Measurements from ENCODE around the gene STAM. TPM values are rescaled to one million over a fixed set of nuclear protein-coding genes. Genes with fewer than 3 reads are reported as not detected.

Gene STAM
- total RNA-seq, 1 donor from 2014 or later, result 20.4 TPM

GRCh38 chr10:17749890-17750289, 105.9 kb downstream of the STAM start:
- Histone ChIP-seq H3K36me3 (ENCODE audit: control insufficient read depth in 3 of 3, insufficient read depth in 3 of 3, low read length in 3 of 3) (no peaks in the 10 kb centered on the region), H3K9me3 (ENCODE audit: control insufficient read depth in 3 of 3, low read length in 3 of 3) (no peaks in the 10 kb centered on the region), H3K9ac (ENCODE audit: low read depth in 1 of 3, low read length in 3 of 3) (no peak overlapping the region), H3K27me3 (ENCODE audit: control insufficient read depth in 3 of 3, insufficient read depth in 3 of 3, low read length in 3 of 3) (no peaks in the 10 kb centered on the region), H3K4me3 (ENCODE audit: low read length in 3 of 3) (no peak overlapping the region), H3K4me1 (ENCODE audit: control insufficient read depth in 3 of 3, insufficient read depth in 3 of 3, low read length in 3 of 3) (peaks cover 0 to 6% (median 5%) of the 10 kb centered on the region in 3 donors), H3K27ac (ENCODE audit: low read depth, low read length) (no peak overlapping the region)

GRCh38 chr10:17751781-17752445, 108.0 kb downstream of the STAM start, which contains the start of gene TMEM236:
Gene TMEM236, plus strand, starts transcription at chr10:17752201. Its CDS starts 95 bp downstream, at chr10:17752296.
- Histone ChIP-seq H3K27me3 (ENCODE audit: control insufficient read depth in 3 of 3, insufficient read depth in 3 of 3, low read length in 3 of 3) (no peaks in the 10 kb centered on the region), H3K4me1 (ENCODE audit: control insufficient read depth in 3 of 3, insufficient read depth in 3 of 3, low read length in 3 of 3) (peaks cover 0 to 2% (median 0%) of the 10 kb centered on the region in 3 donors), H3K9me3 (ENCODE audit: control insufficient read depth in 3 of 3, low read length in 3 of 3) (no peaks in the 10 kb centered on the region), H3K36me3 (ENCODE audit: control insufficient read depth in 3 of 3, insufficient read depth in 3 of 3, low read length in 3 of 3) (no peaks in the 10 kb centered on the region), H3K9ac (ENCODE audit: low read depth in 1 of 3, low read length in 3 of 3) (no peak within 1 kb of the TSS), H3K4me3 (ENCODE audit: low read length in 3 of 3) (no peak within 1 kb of the TSS), H3K27ac (ENCODE audit: low read depth, low read length) (no peak within 1 kb of the TSS)

- H3K27ac ChIP-seq (ENCODE audit: low read depth, low read length), result no peak overlapping the region
- H3K27me3 ChIP-seq (ENCODE audit: control insufficient read depth in 3 of 3, insufficient read depth in 3 of 3, low read length in 3 of 3), result no peaks in the 10 kb centered on the region
- H3K9me3 ChIP-seq (ENCODE audit: control insufficient read depth in 3 of 3, low read length in 3 of 3), result no peaks in the 10 kb centered on the region
- H3K9ac ChIP-seq (ENCODE audit: low read depth in 1 of 3, low read length in 3 of 3), result no peak overlapping the region
- H3K4me1 ChIP-seq (ENCODE audit: control insufficient read depth in 3 of 3, insufficient read depth in 3 of 3, low read length in 3 of 3), result peaks cover 0 to 3% (median 0%) of the 10 kb centered on the region in 3 donors
- H3K36me3 ChIP-seq (ENCODE audit: control insufficient read depth in 3 of 3, insufficient read depth in 3 of 3, low read length in 3 of 3), result no peaks in the 10 kb centered on the region
- no peak overlapping the region for H3K4me3 ChIP-seq (ENCODE audit: low read length in 3 of 3)
Observed at GRCh38 chr10:17756557-17757217, 112.7 kb downstream of the STAM start.

GRCh38 chr10:17758200-17758599, 114.2 kb downstream of the STAM start:
- Histone ChIP-seq H3K9ac (ENCODE audit: low read depth in 1 of 3, low read length in 3 of 3) (no peak overlapping the region), H3K36me3 (ENCODE audit: control insufficient read depth in 3 of 3, insufficient read depth in 3 of 3, low read length in 3 of 3) (no peaks in the 10 kb centered on the region), H3K27ac (ENCODE audit: low read depth, low read length) (no peak overlapping the region), H3K4me1 (ENCODE audit: control insufficient read depth in 3 of 3, insufficient read depth in 3 of 3, low read length in 3 of 3) (peaks cover 0 to 3% (median 0%) of the 10 kb centered on the region in 3 donors), H3K9me3 (ENCODE audit: control insufficient read depth in 3 of 3, low read length in 3 of 3) (no peaks in the 10 kb centered on the region), H3K4me3 (ENCODE audit: low read length in 3 of 3) (no peak overlapping the region), H3K27me3 (ENCODE audit: control insufficient read depth in 3 of 3, insufficient read depth in 3 of 3, low read length in 3 of 3) (no peaks in the 10 kb centered on the region)

- peaks cover 0 to 3% (median 0%) of the 10 kb centered on the region in 3 donors for H3K4me1 ChIP-seq (ENCODE audit: control insufficient read depth in 3 of 3, insufficient read depth in 3 of 3, low read length in 3 of 3)
- no peaks in the 10 kb centered on the region for H3K27me3 ChIP-seq (ENCODE audit: control insufficient read depth in 3 of 3, insufficient read depth in 3 of 3, low read length in 3 of 3)
- no peak overlapping the region for H3K4me3 ChIP-seq (ENCODE audit: low read length in 3 of 3)
- no peaks in the 10 kb centered on the region for H3K36me3 ChIP-seq (ENCODE audit: control insufficient read depth in 3 of 3, insufficient read depth in 3 of 3, low read length in 3 of 3)
- H3K9ac ChIP-seq (ENCODE audit: low read depth in 1 of 3, low read length in 3 of 3), result no peak overlapping the region
- no peak overlapping the region for H3K27ac ChIP-seq (ENCODE audit: low read depth, low read length)
- no peaks in the 10 kb centered on the region for H3K9me3 ChIP-seq (ENCODE audit: control insufficient read depth in 3 of 3, low read length in 3 of 3)
Observed at GRCh38 chr10:17758896-17759295, 114.9 kb downstream of the STAM start.

- H3K4me3 ChIP-seq (ENCODE audit: low read length in 3 of 3), result no peak overlapping the region
- H3K27ac ChIP-seq (ENCODE audit: low read depth, low read length), result no peak overlapping the region
- no peaks in the 10 kb centered on the region for H3K36me3 ChIP-seq (ENCODE audit: control insufficient read depth in 3 of 3, insufficient read depth in 3 of 3, low read length in 3 of 3)
- no peaks in the 10 kb centered on the region for H3K9me3 ChIP-seq (ENCODE audit: control insufficient read depth in 3 of 3, low read length in 3 of 3)
- peaks cover 0 to 3% (median 0%) of the 10 kb centered on the region in 3 donors for H3K4me1 ChIP-seq (ENCODE audit: control insufficient read depth in 3 of 3, insufficient read depth in 3 of 3, low read length in 3 of 3)
- H3K27me3 ChIP-seq (ENCODE audit: control insufficient read depth in 3 of 3, insufficient read depth in 3 of 3, low read length in 3 of 3), result no peaks in the 10 kb centered on the region
- no peak overlapping the region for H3K9ac ChIP-seq (ENCODE audit: low read depth in 1 of 3, low read length in 3 of 3)
Observed at GRCh38 chr10:17764142-17764541, 120.2 kb downstream of the STAM start.

DNA sequence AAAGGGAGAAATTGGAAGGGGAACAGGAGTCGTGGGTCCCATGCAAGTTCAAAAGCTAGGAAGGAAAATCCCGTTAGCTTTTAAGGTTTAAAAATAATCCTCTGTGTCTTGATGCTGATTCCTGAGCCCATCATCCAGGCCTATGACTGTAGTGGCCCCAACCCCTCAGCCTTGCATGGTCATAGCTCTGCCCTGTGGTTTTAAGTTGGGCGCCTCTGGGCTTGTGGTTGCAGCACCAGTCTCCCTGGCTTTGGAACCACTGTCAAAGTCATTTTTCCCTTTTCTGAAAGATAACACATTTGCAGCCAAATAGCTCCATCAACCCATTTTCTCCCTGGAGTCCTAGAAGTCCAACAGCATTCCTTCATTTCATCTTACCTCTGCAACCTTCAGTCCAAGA, 121.7 kb downstream of the STAM start:
- Histone ChIP-seq H3K4me3 (ENCODE audit: low read length in 3 of 3) (no peak overlapping the region), H3K9ac (ENCODE audit: low read depth in 1 of 3, low read length in 3 of 3) (no peak overlapping the region), H3K27ac (ENCODE audit: low read depth, low read length) (no peak overlapping the region), H3K27me3 (ENCODE audit: control insufficient read depth in 3 of 3, insufficient read depth in 3 of 3, low read length in 3 of 3) (no peaks in the 10 kb centered on the region), H3K9me3 (ENCODE audit: control insufficient read depth in 3 of 3, low read length in 3 of 3) (no peaks in the 10 kb centered on the region), H3K4me1 (ENCODE audit: control insufficient read depth in 3 of 3, insufficient read depth in 3 of 3, low read length in 3 of 3) (peaks cover 0 to 3% (median 0%) of the 10 kb centered on the region in 3 donors), H3K36me3 (ENCODE audit: control insufficient read depth in 3 of 3, insufficient read depth in 3 of 3, low read length in 3 of 3) (no peaks in the 10 kb centered on the region)

Small RNAs within 50 kb of the gene (small RNA-seq; reads per million reads assigned to genes)
- not detected for gene AC069542.2

Other genes starting within 250 kb of the STAM start
- 0.52 TPM for gene ST8SIA6, start 189.6 kb upstream of the STAM start, total RNA-seq
- 66.8 TPM for gene HACD1, start 26.8 kb upstream of the STAM start, total RNA-seq
- gene TMEM236, start 108.0 kb downstream of the STAM start, total RNA-seq, result under 0.01 TPM
- 27.1 TPM for gene MRC1, start 165.2 kb downstream of the STAM start, total RNA-seq